ENCODE data around the gene DIPK1C.

DIPK1C gene

GRCh38 chr18:74482697-74483096, 25.6 kb upstream of the DIPK1C start:
- no peak overlapping the region for H3K4me3 ChIP-seq (ENCODE audit: low read depth, low read length)
- no peak for TF ChIP-seq CTCF (IDR thresholded peaks at IDR 0.05; ENCODE audit: borderline replicate concordance, insufficient read depth, low read depth, low read length)

- no peak for TF ChIP-seq CTCF (IDR thresholded peaks at IDR 0.05; ENCODE audit: borderline replicate concordance, insufficient read depth, low read depth, low read length)
Measured at GRCh38 chr18:74480149-74480651, 23.1 kb upstream of the DIPK1C start.

GRCh38 chr18:74479486-74480148, 22.5 kb upstream of the DIPK1C start:
- TF ChIP-seq CTCF (IDR thresholded peaks at IDR 0.05; ENCODE audit: borderline replicate concordance, insufficient read depth, low read depth, low read length), result no peak
- H3K4me3 ChIP-seq (ENCODE audit: low read depth, low read length), result no peak overlapping the region

More at GRCh38 chr18:74480149-74480651, 23.1 kb upstream of the DIPK1C start:
- no peak overlapping the region for H3K4me3 ChIP-seq (ENCODE audit: low read depth, low read length)

- no peak for TF ChIP-seq CTCF (IDR thresholded peaks at IDR 0.05; ENCODE audit: borderline replicate concordance, insufficient read depth, low read depth, low read length)
- no peak overlapping the region for H3K4me3 ChIP-seq (ENCODE audit: low read depth, low read length)
Measured at GRCh38 chr18:74478880-74479279, 21.8 kb upstream of the DIPK1C start.

GRCh38 chr18:74478316-74478715, 21.2 kb upstream of the DIPK1C start:
- no peak for TF ChIP-seq CTCF (IDR thresholded peaks at IDR 0.05; ENCODE audit: borderline replicate concordance, insufficient read depth, low read depth, low read length)
- no peak overlapping the region for H3K4me3 ChIP-seq (ENCODE audit: low read depth, low read length)

GRCh38 chr18:74477771-74478170, 20.7 kb upstream of the DIPK1C start:
- no peak overlapping the region for H3K4me3 ChIP-seq (ENCODE audit: low read depth, low read length)
- TF ChIP-seq CTCF (IDR thresholded peaks at IDR 0.05; ENCODE audit: borderline replicate concordance, insufficient read depth, low read depth, low read length), result no peak

- peak; percentile 50; the same call in 1 of the 2 replicates for TF ChIP-seq CTCF (IDR thresholded peaks at IDR 0.05; ENCODE audit: borderline replicate concordance, insufficient read depth, low read depth, low read length)
- H3K4me3 ChIP-seq (ENCODE audit: low read depth, low read length), result no peak overlapping the region
Measured at GRCh38 chr18:74476140-74476539, 19.0 kb upstream of the DIPK1C start.
